Nucleus accumbens (tissue), 56 donors: ENCODE results near the gene TAOK1.
"Not testable (repeated sequence)": the region's sequence is repeated elsewhere in the genome, so short reads cannot be mapped to it uniquely, and the experiment has no call there.

Source experiments
- DNase-seq, 56 donors: peaks; one replicate each; lab custom pipeline; 2025; lab: John Stamatoyannopoulos, UW

The TAOK1 gene

DNA sequence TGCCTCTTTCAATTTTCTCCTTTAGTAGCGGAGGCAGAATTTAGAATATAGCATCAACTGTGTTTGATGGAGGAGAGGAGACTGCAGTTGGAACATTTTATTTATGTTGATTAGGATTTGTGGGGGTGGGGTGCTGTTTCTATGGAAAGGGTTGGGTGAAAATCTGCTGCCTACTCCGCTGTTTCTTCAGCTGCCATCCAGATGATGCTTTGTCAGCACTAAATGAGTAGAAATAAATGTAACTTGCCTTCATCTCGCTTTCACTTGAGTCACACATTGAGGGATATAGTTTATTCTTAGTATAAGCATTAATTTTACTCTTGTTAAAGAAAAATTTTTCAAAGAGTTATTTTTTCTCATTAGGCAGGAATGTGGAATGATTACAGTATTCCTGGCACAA lies 134.5 kb downstream of the TAOK1 start:
- no peak for DNase-seq

DNA sequence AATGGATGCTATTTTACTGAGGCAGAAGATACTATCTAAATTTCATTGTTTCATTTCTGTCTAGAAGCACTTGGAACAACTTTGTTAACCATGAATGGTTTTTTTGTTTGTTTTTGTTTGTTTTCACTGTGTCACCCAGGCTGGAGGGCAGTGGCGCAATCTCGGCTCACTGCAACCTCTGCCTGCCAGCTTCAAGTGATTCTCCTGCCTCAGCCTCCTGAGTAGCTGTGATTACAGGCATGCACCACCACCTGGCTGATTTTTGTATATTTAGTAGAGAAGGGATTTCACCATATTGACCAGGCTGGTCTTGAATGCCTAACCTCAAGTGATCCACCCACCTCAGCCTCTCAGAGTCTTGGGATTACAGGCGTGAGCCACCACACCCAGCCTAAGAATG lies 136.2 kb downstream of the TAOK1 start:
- DNase-seq, result no peak

DNA sequence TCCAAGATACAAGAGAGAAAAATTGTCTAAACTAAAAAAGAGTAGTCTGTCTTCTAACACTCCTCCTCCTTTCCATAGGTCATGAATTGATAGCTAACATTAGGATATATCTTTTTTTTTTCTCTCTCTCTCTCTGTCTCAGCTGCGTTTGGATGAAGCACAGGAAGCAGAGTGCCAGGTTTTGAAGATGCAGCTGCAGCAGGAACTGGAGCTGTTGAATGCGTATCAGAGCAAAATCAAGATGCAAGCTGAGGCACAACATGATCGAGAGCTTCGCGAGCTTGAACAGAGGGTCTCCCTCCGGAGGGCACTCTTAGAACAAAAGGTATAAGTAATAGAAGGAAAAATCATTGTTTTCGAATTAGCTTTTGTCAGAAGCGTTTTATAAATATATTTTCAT lies 143.8 kb downstream of the TAOK1 start:
- peak in 9 of 56 donors; percentile 1 to 33 (median 3) for DNase-seq

DNA sequence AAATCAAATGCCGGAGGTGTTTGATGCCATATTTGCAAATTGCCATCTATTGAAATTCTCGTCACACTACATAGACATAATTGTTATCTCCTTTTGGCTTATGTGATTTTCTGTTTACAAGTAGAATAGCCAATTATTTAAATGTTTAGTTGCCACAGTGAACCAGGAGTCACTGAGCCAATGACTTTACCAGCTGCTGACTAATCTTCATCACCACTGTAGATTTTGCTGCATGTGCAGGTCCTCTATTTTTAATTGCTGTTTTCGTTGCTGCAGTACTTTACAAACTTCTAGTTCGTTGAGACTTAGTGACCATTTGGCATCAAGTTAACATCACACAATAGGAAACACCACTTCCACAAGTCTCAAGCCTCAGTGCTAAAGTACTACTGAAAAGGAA lies 153.9 kb downstream of the TAOK1 start:
- no peak for DNase-seq

DNA sequence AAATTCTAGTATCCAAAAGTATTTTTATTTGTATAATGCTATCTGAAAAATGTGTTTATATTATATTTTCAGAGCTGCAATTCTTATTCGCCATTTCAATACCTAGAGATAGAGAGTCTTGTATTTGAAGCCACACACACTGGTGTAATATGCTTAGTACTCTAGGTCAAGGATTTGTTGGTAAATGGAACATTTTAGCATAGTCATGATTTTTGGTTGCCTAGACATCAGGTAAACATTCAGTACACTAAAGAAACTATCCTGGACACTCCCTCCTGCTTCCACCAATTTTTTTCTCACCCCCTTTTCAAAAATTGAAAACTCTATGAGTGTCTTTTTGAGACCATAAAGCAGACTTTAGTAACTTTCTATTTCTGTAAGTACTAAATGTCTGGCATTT lies 155.9 kb downstream of the TAOK1 start:
- DNase-seq, result no peak

DNA sequence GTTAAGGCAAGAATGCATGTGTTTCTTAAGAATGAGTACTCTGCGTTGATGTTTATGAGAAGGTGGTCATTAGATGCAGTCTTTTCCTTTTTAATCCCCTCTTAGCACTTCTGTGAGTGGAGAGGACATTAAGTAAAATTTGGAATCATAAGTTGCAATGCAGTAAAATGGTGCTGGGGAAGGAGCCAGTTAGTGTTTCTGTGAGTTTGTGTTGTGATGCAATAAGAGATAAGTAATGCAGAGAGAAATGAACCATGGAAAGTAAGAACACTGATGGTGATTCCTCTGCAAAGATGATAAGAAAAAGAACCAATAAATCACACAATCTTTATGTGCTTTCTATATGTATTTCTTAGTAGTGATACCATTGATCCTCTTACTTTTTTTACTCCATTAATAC lies 156.7 kb downstream of the TAOK1 start:
- no peak for DNase-seq

DNA sequence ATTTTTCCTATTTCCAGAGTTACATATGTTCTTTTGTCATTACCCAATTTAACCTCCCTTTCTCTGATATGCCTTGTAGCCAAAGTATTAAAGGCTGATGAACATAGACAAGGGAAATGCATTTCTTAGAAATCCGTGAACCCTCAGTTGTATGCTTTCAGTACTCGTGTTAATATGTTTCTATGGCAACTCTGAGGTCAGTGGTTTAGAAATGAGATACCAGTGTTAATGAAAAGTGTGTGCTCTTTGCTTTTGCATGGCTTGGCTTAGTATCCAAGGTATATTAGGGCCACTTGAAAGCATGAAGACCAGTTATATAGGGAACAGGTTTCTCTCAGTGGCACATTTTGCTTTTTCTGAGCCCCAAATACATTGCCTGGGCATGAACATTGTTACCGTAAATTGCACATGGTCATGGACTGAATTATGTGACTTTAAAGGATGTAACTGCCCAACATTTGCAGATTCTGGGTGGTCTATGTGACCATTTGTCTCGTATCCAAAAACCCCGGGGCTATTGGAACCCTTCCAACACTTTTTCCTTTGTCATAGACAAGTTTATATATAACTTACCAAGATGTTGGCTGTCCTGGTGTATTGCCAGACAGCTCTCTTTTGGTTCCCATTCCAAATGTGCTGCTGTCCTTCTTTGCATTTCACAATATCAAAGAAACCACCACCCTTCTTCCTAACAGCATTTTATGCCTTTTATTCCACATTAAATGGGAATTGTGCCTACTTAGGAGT lies 159.2 kb downstream of the TAOK1 start:
- DNase-seq, result no peak

DNA sequence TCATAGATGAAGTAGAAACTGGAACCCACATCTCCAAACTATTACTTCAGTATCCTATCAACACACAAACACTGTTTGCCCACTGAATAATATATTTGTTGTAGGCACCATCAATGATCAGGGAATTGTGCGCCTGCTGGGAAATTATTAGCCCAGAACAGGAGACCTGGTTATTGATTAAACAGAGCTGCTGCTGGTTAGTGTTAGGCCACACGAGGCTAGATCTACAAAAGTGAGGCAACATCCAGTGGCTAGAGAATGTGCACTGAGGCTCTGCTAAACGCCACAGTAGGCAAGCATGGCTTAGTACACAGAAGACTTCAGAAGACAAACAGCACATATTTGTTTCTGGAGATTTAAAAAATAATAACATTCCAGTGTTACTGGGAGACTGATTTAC lies 165.7 kb downstream of the TAOK1 start:
- DNase-seq, result no peak

DNA sequence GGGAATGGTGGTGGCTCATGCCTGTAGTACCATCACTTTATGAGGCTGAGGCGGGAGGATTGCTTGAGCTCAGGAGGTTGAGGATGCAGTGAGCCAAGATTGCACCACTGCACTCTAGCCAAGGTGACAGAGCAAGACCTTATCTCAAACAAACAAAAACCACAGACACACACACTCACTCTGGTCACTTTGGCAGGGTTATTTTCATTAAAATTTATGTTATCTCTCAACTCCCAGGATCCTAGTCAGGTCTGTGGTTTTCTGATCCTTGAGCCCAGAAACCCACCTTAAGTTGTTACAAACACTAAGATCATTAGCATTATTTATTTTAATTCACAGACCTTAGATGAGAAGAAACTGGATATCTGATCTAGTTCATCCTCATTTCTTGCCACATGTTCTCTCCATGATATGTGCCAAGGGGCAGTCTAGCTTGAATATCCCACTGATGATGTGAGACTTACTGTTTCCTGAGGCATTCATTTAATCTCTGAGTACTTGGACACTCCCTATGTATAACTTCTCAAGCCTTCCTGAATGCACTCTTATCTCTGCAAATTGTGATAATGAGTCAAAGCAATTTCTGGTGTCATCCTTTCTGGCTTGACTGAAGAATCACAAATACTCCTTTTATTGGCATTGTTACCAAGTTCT lies 167.0 kb downstream of the TAOK1 start:
- no peak for DNase-seq

DNA sequence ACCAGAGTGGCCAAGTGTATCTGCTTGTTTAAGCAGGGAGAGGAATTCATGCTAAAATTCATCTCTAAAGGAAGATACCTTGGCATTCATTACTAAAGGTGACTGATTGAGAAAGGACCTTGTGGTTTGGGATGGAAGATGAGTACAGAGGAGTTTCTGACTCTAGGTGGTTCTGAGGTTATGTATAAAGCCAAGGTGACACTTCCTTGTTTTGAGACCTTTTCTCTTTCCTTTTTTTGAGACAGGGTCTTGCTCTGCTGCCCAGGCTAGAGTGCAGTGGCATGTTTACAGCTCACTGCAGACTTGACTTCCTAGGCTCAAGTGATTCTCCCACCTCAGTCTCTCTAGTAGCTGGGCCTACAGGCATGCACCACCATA lies 167.6 kb downstream of the TAOK1 start:
- no peak for DNase-seq

DNA sequence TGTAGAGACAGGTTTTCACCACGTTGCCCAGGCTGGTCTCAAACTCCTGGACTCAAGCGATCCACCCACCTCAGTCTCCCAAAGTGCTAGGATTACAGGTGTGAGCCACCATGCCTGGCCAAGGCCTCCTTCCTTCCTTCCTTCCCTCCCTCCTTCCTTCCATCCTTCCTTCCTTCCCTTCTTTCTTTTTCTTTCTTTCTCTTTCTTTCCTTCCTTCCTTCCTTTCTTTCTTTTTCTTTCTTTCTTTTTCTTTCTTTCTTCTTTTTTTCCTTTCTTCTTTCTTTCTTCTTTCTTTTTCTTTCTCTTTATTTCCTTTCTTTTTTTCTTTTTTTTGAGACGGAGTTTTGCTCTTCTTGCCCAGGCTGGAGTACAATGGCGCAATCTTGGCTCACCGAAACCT lies 168.0 kb downstream of the TAOK1 start:
- DNase-seq, result not testable (repeated sequence)

DNA sequence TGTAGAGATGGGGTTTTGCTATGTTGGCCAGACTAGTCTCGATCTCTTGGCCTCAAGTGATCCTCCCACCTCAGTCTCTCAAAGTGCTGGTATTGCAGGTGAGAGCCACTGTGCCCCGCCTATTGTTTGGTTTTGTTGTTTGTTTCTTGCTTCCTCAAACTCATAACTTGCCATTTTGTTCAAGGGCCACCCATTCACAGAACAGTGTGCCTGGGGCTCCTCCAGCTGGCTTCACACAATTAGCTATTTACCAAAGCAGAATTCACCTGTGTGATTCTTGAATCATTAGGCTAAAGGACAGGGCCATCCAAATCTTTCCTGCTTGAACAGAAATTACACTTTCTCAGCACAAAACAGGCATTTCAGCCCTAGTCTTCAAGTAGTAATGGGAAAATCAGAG lies 169.5 kb downstream of the TAOK1 start:
- no peak for DNase-seq

DNA sequence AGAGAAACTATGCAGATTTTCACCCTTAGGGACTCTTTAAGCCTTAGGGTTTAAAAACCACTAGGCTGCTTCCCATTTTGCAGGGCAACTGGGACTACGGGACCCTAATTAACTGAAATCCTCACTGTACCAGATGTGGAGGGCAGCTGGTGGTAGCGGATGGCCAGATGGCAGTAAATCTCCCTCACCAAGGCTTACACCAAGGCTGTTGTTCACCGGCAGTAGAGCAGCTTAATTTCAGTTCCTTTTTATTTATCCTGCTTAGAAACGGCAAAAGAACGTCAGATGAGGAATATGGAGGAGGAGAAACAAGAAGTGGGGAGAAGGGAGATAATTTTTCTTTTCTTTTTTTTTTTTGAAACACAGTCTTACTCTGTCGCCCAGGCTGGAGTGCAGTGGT lies 170.2 kb downstream of the TAOK1 start:
- no peak for DNase-seq

DNA sequence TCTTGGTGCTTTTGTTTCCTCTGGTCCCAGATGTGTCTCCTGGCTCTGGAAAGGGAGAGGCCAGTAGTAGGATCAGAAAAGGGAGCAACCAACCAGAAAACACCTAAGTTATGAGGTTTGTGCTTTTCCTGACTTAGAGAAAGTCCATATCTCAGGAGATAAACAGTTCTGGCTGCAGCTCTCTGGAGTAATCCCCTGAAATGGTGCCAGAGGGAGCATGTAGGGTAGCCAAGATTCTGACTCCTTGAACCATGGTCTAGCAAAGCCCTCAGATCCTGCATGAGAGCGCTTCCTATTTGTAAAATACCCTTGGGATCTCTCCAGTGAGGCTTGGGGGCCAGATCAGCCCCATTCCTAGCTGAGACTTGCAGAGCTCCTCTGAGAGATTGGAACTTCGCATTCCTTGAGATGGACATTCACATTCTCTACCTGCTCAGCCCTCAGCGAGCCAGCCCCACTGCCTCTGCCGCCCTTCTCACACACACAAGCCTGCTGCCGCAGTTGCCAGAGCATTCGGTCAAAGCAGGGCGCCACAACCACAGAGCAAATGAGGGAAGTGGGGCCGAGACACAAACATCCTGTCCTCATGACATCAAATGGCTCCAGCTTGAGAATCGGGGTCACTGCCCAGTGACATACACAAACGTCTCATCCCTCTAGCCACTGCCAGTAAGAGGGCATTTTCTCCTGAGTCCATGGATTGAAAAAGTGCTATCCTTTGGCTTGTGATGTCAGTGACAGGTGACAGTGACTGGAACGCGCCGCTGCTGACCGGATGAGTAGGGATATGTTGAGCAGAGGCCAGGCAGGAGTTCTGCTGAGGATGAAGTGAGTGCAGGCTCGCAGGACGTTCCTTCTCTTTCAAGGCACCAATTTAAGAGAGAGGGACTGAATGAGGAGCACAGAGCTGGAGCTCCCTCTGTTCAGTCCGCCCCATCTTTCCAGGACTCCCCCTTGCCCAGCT lies 171.7 kb downstream of the TAOK1 start:
- DNase-seq, result peak in 1 of 56 donors; percentile 10

DNA sequence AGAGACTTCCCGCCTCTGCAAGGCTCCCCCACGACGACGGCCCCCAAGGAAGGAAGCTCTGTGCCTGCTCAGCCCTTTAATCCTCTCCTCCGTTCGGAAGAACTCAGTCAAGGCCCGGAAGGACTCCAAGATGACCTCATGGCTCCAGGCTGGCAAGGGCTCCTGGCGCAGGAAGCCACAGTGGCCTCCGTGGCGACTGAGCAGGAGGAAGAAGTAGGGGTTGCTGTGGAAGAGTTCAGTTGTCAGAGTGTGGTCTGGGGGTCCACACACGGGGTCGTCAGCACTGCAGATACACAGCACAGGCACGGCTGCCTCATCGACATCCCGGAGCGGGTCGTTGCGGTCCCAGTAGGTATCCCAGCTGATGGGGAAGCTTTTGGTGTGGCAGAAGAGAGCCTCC lies 172.5 kb downstream of the TAOK1 start:
- no peak for DNase-seq

DNA sequence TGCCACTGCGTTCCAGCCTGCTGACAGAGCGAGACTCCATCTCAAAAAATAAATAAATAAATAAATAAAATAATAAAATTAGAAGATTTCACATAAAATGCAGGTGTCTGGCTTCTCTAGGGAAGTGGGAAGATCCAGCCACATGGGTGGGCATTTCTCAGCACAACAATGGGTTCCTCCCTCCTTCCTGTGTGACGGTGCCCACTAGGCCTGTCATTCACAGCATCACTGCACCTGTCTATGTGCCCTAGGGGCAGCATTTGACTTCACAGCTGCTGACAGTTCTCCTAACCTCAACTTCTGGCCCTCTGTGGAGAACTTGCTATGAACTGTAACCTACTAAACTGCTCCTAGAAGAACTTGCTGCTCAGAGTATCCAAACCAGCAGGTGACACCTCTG lies 173.7 kb downstream of the TAOK1 start:
- no peak for DNase-seq

DNA sequence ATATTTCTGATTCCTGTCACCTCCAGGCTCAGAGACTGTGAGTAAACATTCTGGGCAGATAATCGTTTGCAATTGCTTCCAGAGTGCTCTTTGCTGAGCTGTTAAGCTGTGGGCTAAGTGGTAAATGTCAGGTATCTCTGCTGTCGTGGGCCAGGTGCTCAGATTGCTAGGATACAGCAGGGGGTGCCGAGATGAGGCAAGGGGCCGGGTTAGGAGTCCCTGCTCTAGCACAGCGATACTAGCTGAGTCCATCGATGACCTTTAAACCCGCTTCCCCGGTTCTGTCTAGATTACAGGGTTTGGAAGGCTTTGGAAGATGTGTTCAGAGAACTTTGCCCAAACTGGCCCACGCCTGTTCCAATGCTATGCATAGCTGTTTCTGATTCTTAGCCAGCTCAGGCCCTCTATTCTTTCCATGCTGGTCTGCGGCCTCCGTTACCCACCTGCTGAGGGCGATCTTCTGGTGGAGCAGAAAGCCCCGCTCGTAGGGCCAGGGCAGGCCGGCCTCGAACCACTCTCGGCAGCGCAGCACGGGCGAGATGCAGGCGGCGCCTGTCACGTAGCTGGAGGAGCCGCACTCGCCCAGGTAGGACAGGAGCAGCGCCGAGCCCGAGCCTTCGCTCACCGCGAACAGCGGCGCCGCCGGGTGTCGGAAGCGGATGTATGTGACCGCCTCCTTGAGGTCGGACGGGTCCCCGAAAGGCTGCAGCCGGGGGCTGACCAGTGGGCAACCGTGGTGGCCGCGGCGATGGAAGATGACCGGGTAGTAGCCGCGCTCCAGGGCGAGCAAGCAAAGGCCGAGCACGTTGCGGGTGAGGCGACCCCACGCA lies 175.7 kb downstream of the TAOK1 start:
- DNase-seq, result no peak

DNA sequence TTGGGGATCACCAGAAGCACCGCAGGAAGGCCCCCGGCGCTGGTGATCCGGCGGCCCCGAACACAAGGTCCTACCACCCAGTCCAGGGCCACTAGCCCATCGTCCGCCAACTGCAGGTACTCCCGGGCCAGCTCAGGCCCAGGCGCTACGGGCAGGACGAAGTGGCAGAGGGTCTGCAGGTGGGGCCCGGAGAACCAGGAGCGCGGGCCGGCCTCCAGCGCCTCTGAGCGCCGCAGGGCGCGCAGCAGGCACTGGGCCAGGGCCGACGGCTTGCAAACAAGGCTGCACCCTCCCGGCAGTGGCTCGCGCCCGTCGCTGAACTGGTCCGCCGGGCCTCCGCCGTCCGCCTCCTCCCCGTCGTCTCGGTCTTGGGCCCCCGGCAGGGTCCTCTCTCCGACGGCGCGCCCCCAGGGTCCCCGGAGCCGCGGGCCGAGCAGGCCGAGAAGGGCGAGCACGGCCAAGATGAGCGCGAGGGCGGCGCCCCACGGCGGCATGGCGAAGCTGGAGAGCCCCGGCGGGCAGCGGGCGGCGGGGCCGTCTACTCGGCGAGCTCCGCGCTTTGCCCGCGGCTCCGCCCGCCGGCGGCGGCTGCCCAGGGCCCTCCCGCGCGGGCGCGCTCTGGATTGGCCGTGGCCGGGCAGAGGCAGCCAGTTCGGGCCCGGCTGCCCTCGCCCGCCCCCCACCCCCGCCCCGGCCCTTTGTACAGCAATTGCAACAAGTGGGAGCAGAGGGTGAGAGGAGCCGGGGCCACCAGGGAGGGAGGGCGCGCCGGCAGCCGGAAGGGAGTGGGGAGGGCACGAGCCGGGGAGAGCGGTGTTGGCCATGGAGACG lies 176.5 kb downstream of the TAOK1 start, which contains the start of gene ABHD15:
Gene ABHD15 (minus strand): TSS at position 565 of the 831 bp plus-strand sequence. CDS start 71 bp downstream, at position 494.
- DNase-seq, result peak in 34 of 56 donors; percentile 29 to 75 (median 50)

DNA sequence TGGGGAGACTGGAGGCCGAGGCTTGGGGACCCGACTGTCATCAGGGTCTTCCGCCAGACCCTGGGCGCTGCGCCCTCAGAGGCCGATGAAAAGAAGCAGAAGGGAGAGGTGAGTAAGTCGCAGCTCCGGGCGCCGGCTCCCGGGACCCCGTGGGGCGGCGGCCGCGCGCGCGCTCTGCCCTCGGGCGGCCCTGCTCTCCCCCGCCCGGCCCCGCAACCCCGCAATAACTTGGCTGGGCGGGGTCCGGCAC lies 177.1 kb downstream of the TAOK1 start:
- DNase-seq, result no peak
